ENCODE measurements around the gene ALDH1A1.
"Not testable (repeated sequence)": the region's sequence is repeated elsewhere in the genome, so short reads cannot be mapped to it uniquely, and the experiment has no call there.

The ALDH1A1 gene

DNA sequence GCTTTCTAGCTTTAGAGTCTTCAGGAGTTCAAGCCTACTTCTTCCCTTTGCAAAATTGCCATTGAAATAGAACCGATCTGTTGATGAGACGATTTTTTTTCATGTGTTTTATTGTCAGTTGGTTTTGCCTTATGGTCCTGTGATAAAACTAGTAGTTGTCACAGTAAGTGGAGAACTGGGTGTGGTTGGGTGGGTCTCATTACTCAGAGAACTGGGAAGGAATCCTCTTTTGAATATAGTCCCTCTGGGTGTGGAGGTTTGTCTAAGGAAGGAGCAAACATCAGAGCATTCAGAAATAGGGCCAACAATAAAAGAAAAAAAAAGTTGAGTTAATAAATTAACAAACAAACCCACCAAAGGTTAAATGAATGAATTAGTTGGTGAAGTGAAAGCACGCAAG lies 69.0 kb downstream of the ALDH1A1 start:
- no peaks in the 10 kb centered on the region for H3K9me3 ChIP-seq (ENCODE audit: control insufficient read depth, low read depth, low read length)
- no peak overlapping the region for H3K9ac ChIP-seq (ENCODE audit: low read length)
- no peaks in the 10 kb centered on the region for H3K4me1 ChIP-seq (ENCODE audit: control insufficient read depth, low read depth, low read length)
- H3K27ac ChIP-seq (ENCODE audit: low read length), result no peak overlapping the region
- no peak overlapping the region for H3K4me3 ChIP-seq (ENCODE audit: low read length)
- H3K36me3 ChIP-seq (ENCODE audit: control insufficient read depth, low read depth, low read length), result no peaks in the 10 kb centered on the region
- H3K27me3 ChIP-seq (ENCODE audit: control insufficient read depth, insufficient read depth, low read length), result no peaks in the 10 kb centered on the region

DNA sequence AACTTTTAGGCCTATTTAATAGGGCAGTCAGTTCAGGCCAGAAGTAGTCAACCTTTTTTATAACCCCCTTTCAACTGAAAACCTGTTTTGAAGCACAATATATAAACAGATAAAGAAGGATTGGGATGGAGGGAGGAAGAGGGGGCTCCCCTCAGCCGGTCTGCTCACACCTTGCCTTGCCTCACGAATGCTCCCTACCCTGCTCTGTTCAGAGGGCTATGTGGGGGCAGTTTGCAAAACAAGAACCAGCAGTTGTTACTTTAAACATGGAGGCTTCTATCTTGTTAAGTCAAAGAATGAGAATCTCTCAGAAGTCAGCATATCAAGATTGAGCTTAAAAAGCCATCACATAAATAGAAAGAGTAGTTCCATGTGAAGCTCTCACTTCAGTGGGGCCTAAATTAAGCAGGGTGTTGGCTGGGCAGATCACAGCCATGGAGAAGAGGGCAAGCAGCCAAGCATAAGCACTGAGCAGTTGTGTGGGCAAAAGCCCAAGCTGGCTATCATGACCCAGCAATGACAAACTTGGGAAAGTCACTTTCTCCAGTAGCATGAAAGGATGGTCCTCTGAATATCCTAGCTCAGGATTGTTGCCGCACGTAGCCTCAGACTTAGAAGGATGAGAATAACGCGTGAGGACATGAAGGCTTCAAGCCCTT lies 70.6 kb downstream of the ALDH1A1 start:
- no peak overlapping the region for H3K9ac ChIP-seq (ENCODE audit: low read length)
- H3K4me1 ChIP-seq (ENCODE audit: control insufficient read depth, low read depth, low read length), result no peaks in the 10 kb centered on the region
- no peak overlapping the region for H3K27ac ChIP-seq (ENCODE audit: low read length)
- H3K36me3 ChIP-seq (ENCODE audit: control insufficient read depth, low read depth, low read length), result no peaks in the 10 kb centered on the region
- no peaks in the 10 kb centered on the region for H3K9me3 ChIP-seq (ENCODE audit: control insufficient read depth, low read depth, low read length)
- H3K27me3 ChIP-seq (ENCODE audit: control insufficient read depth, insufficient read depth, low read length), result no peaks in the 10 kb centered on the region
- H3K4me3 ChIP-seq (ENCODE audit: low read length), result no peak overlapping the region

DNA sequence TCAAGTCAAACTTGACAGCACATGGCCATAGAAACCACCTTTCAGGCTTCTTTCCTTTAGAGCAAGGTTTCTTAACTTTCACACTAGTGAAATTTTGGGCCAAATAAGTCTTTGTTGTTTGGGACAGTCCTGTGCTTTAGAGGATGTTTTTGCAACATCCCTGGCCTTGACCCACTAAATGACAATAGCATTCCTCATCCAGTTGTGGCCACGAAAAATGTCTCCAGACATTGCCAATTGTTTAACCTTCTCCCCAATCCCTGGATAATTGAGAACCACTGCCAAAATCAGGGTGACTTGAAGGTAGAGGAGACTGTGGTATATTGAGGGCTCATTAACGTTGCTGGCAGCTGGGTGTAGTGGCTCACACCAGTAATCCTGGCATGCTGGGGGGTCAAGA lies 72.0 kb downstream of the ALDH1A1 start:
- Histone ChIP-seq H3K27ac (ENCODE audit: low read length) (no peak overlapping the region), H3K9ac (ENCODE audit: low read length) (no peak overlapping the region), H3K9me3 (ENCODE audit: control insufficient read depth, low read depth, low read length) (no peaks in the 10 kb centered on the region), H3K4me1 (ENCODE audit: control insufficient read depth, low read depth, low read length) (no peaks in the 10 kb centered on the region), H3K27me3 (ENCODE audit: control insufficient read depth, insufficient read depth, low read length) (no peaks in the 10 kb centered on the region), H3K4me3 (ENCODE audit: low read length) (no peak overlapping the region), H3K36me3 (ENCODE audit: control insufficient read depth, low read depth, low read length) (no peaks in the 10 kb centered on the region)

DNA sequence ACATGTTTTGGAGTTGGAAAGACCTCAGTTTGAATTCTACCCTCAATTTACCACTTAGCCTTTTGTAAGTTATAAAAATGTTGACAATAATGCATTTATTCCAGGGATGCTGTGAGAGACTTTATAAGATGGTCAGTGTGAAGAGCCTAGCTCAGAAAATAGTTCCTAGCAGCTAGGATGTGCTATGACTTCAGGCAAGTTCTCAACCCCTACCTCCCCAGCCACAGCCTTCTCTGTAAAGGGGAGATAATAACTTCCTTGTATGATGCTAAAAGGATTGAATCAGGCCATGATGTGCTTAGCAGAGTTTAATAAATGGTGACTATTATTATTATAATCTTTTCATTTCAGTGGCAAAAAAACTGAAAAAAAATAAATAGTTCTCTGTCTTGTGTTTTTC lies 77.6 kb downstream of the ALDH1A1 start:
- Histone ChIP-seq H3K9me3 (ENCODE audit: control insufficient read depth, low read depth, low read length) (no peaks in the 10 kb centered on the region), H3K9ac (ENCODE audit: low read length) (no peak overlapping the region), H3K27me3 (ENCODE audit: control insufficient read depth, insufficient read depth, low read length) (no peaks in the 10 kb centered on the region), H3K4me3 (ENCODE audit: low read length) (no peak overlapping the region), H3K4me1 (ENCODE audit: control insufficient read depth, low read depth, low read length) (no peaks in the 10 kb centered on the region), H3K27ac (ENCODE audit: low read length) (no peak overlapping the region), H3K36me3 (ENCODE audit: control insufficient read depth, low read depth, low read length) (no peaks in the 10 kb centered on the region)

DNA sequence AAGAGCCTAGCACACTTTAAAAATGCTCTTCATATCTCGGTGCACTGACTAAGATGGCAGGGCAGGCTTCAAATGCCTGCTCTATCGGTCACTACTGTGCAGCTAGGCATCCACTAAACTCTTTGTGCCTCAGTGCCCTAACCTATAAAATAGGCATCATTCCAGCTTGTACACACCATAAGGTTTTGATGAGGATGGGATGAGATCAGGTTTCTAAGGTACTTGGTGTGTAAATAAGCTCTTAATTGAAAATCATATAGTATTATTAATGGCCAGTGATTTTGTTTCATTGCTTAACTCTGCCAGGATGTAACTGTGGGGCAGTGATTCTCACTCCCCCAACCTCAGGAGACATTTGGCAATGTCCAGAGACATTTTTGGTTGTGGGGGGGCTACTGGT lies 78.5 kb downstream of the ALDH1A1 start:
- H3K4me1 ChIP-seq (ENCODE audit: control insufficient read depth, low read depth, low read length), result no peaks in the 10 kb centered on the region
- no peaks in the 10 kb centered on the region for H3K9me3 ChIP-seq (ENCODE audit: control insufficient read depth, low read depth, low read length)
- H3K4me3 ChIP-seq (ENCODE audit: low read length), result no peak overlapping the region
- no peak overlapping the region for H3K9ac ChIP-seq (ENCODE audit: low read length)
- H3K27me3 ChIP-seq (ENCODE audit: control insufficient read depth, insufficient read depth, low read length), result no peaks in the 10 kb centered on the region
- H3K36me3 ChIP-seq (ENCODE audit: control insufficient read depth, low read depth, low read length), result no peaks in the 10 kb centered on the region
- H3K27ac ChIP-seq (ENCODE audit: low read length), result no peak overlapping the region

DNA sequence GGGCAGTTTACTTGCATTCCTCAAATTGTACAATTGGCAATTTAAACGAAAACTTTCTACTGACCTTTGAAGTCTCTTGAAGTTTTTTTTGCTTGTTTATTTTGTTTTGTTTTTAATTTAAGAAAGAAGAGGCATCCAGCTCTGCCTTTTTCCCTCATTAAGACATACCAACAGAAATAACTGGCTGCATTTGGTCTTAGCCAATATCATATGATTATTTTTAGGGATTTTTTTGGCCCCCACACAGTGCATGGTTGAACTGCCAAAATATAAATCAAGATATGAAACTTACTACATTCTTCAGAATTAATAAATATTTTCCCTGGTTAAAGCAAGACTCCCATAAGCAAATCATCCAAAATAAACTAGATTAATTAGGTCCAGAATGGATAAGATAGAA lies 79.4 kb downstream of the ALDH1A1 start:
- no peak overlapping the region for H3K27ac ChIP-seq (ENCODE audit: low read length)
- H3K36me3 ChIP-seq (ENCODE audit: control insufficient read depth, low read depth, low read length), result no peaks in the 10 kb centered on the region
- H3K4me3 ChIP-seq (ENCODE audit: low read length), result no peak overlapping the region
- H3K9ac ChIP-seq (ENCODE audit: low read length), result no peak overlapping the region
- H3K9me3 ChIP-seq (ENCODE audit: control insufficient read depth, low read depth, low read length), result no peaks in the 10 kb centered on the region
- H3K4me1 ChIP-seq (ENCODE audit: control insufficient read depth, low read depth, low read length), result no peaks in the 10 kb centered on the region
- H3K27me3 ChIP-seq (ENCODE audit: control insufficient read depth, insufficient read depth, low read length), result no peaks in the 10 kb centered on the region

DNA sequence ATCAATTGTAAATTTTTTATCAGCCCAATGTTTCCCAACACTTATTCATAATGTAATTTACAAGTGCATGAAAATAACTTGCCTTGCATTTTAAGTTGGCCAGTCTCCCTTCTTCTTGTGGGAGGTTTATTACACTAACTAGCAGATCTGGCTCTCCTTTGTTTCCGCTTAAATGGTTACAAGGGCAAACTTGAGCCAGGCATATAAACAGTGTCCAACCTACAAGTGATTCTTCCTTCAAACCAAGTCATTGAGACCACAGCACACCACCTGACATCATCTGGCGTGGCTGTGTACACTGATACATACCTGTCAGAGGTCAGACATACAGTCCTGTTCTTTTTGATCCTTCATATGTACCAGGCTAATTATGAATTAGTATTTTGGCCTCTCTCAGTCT lies 80.1 kb downstream of the ALDH1A1 start:
- Histone ChIP-seq H3K9ac (ENCODE audit: low read length) (no peak overlapping the region), H3K27ac (ENCODE audit: low read length) (no peak overlapping the region)

DNA sequence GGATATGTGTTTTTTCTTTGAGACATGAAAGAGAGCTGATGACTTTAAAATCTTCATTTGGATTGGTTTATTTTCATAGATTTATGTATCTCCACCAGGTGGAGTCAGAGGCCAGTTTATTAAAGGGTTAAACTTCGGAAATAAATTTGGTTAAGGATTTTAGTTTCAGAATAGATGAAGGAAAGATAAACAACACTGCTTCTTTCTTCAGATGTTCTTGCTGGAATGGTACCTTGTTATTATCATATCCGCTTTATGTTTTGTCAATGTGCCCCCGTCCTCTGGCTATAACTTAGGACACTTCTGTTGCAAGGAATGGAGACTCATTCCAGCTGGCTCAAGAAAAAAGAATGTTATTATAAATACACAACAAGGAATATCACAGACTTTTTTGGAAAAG lies 81.2 kb downstream of the ALDH1A1 start:
- Histone ChIP-seq H3K9me3 (ENCODE audit: control insufficient read depth, low read depth, low read length) (no peaks in the 10 kb centered on the region), H3K27ac (ENCODE audit: low read length) (no peak overlapping the region), H3K9ac (ENCODE audit: low read length) (no peak overlapping the region), H3K27me3 (ENCODE audit: control insufficient read depth, insufficient read depth, low read length) (no peaks in the 10 kb centered on the region), H3K36me3 (ENCODE audit: control insufficient read depth, low read depth, low read length) (no peaks in the 10 kb centered on the region), H3K4me3 (ENCODE audit: low read length) (no peak overlapping the region), H3K4me1 (ENCODE audit: control insufficient read depth, low read depth, low read length) (no peaks in the 10 kb centered on the region)

More for the DNA sequence above, 80.1 kb downstream of the ALDH1A1 start:
- Histone ChIP-seq H3K36me3 (ENCODE audit: control insufficient read depth, low read depth, low read length) (no peaks in the 10 kb centered on the region), H3K9me3 (ENCODE audit: control insufficient read depth, low read depth, low read length) (no peaks in the 10 kb centered on the region), H3K4me3 (ENCODE audit: low read length) (no peak overlapping the region), H3K27me3 (ENCODE audit: control insufficient read depth, insufficient read depth, low read length) (no peaks in the 10 kb centered on the region), H3K4me1 (ENCODE audit: control insufficient read depth, low read depth, low read length) (no peaks in the 10 kb centered on the region)

DNA sequence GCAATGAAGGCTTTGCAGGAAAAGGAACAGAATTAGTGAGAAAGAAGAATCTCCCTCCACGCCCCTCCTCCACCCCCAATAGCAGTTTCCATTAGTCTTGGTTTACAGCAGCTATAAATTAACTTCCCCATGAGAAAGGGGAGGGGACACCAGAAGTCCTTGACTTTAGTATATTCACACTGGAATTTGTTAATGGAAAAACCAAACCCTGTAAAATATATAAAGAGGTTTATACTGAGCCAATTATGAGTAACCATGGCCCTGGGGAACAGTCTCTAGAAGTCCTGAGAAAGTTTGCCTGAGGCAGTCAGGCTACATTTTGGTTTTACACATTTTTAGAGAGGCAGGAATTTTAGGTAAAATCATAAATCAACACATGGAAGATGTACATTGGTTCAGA lies 88.5 kb downstream of the ALDH1A1 start:
- Histone ChIP-seq H3K36me3 (ENCODE audit: control insufficient read depth, low read depth, low read length) (no peaks in the 10 kb centered on the region), H3K27ac (ENCODE audit: low read length) (no peak overlapping the region), H3K4me1 (ENCODE audit: control insufficient read depth, low read depth, low read length) (no peaks in the 10 kb centered on the region), H3K9me3 (ENCODE audit: control insufficient read depth, low read depth, low read length) (no peaks in the 10 kb centered on the region), H3K9ac (ENCODE audit: low read length) (no peak overlapping the region), H3K4me3 (ENCODE audit: low read length) (no peak overlapping the region), H3K27me3 (ENCODE audit: control insufficient read depth, insufficient read depth, low read length) (no peaks in the 10 kb centered on the region)

DNA sequence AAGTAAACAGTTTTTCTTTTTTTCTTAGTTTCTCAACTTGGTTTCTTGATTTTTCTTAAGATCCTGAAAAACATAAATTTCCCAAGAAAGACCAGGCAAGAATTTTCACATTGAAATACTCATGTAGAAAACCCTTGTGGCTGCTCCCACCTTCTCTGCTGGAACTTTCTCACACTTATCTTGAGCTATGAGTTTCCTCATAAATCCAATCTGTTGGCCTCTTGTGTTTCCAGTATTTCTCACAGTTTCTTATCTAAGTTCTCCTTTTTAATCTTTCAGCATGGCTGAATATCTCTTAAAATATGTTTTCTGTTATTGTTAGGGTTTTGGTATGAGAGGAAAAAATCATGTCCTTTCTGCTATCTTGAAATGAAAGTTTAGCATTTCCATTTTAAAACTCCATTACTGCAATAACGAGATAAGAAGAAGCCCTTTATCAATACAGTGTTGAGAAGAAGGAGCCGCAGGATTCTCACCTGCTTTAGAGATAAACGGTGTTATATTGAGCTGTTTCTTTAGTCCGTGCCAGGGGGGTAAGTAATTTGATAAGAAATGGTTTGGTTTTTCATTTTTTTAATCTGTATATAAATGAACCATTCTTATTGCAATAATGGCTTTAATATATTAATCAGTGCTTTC lies 89.3 kb downstream of the ALDH1A1 start:
- no peak overlapping the region for H3K9ac ChIP-seq (ENCODE audit: low read length)
- H3K4me1 ChIP-seq (ENCODE audit: control insufficient read depth, low read depth, low read length), result no peaks in the 10 kb centered on the region
- H3K27ac ChIP-seq (ENCODE audit: low read length), result no peak overlapping the region
- H3K4me3 ChIP-seq (ENCODE audit: low read length), result no peak overlapping the region
- no peaks in the 10 kb centered on the region for H3K9me3 ChIP-seq (ENCODE audit: control insufficient read depth, low read depth, low read length)
- H3K36me3 ChIP-seq (ENCODE audit: control insufficient read depth, low read depth, low read length), result no peaks in the 10 kb centered on the region
- H3K27me3 ChIP-seq (ENCODE audit: control insufficient read depth, insufficient read depth, low read length), result no peaks in the 10 kb centered on the region

DNA sequence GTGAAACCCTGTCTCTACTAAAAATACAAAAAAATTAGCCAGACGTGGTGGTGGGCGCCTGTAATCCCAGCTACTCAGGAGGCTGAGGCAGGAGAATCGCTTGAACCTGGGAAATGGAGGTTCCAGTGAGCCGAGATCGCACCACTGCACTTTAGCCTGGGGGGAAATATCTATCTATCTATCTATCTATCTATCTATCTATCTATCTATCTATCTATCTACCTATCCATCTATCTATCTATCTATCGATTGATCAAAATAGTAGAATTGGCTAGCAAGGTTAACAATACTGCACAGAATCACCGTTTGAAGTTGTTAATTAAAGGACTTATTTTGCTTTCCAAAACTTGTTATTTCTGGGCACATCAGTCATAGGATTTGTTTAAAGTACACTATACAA lies 90.1 kb downstream of the ALDH1A1 start:
- not testable (repeated sequence) for H3K27me3 ChIP-seq (ENCODE audit: control insufficient read depth, insufficient read depth, low read length); H3K9ac ChIP-seq (ENCODE audit: low read length); H3K4me3 ChIP-seq (ENCODE audit: low read length); H3K27ac ChIP-seq (ENCODE audit: low read length); H3K9me3 ChIP-seq (ENCODE audit: control insufficient read depth, low read depth, low read length); H3K36me3 ChIP-seq (ENCODE audit: control insufficient read depth, low read depth, low read length); H3K4me1 ChIP-seq (ENCODE audit: control insufficient read depth, low read depth, low read length)

All from iPS-18a (cell line).